T-helper 22 cell (primary cell): ENCODE data around the gene GADD45G.

ENCODE experiments used
- DNase-seq: peaks from one replicate; pipeline ENCODE4 v3.0.0-alpha.2; 2020; ENCODE audit warnings: low read depth

Gene GADD45G

DNA sequence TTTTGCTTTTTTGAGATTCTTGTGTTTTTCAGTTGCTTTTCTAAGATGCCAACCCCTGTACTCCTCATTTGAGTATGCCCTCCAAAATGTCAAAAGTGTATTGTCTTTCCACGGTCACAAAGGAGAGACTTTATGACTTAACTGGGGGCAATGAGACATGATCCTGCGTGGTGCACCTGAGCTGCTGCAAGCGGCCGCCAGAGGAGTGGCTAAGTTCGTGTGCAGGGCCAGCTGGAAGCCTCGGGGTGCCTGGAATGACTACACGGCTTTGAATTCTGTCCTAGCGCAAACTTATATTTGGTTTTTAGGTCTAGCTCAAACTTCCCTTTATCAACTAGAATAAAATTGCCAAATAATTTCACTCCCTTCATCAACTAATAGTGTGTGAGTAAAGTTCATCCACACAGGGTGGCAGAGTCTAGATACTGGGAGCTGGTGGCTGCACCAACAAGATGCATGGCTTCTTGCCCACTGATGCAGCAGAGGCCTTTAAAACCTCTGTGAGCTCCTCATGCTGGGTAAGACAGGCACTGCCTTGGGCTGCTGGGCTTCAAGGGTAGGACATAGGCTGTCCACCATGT, 4.7 kb downstream of the GADD45G start:
- no peak for DNase-seq

DNA sequence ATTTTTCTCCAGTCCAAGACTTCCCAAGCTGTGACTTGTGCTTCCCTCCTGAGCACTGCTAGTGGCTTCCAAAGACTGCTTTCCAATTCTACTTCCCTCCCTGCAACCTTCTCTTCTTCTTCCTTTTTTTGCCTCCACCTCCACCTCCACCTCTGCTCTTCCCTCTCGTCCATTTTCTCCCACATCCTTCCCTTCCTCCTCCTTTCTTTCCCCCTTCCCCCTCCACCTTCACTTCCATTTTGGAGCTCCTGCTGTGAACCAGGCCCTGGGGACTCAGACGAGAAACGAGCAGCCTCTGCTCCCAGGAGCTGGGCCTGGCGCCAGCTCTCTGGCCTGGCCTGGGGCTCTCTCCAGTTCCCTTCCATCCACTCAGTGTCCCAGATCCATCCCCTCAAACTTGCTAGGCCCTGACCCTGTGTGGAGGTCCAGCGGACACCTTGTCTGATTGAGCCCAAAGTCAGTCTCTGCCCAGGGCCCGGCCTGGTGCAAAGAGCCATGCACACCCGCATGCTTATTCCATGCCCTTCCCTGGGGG, 5.6 kb downstream of the GADD45G start:
- DNase-seq = no peak

DNA sequence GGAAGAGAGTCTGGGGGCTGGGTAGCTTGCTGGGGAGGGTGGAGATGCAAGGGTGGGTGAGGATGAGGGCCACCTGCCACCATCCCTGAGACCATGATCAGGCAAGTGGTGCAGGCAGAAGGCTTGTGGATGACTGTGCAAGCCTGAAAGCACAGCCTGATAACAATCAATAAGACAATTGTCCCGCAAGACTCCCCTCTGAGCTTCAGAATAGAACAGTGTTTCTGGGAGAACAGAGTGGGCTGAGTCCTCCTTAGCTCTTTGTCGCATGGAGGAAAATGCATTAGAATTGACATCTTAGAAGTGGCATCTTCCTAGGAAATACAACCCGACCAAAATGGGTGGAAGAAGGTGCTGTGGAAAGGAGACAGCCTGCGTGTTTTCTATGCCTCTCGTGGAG, 6.6 kb downstream of the GADD45G start:
- no peak for DNase-seq

DNA sequence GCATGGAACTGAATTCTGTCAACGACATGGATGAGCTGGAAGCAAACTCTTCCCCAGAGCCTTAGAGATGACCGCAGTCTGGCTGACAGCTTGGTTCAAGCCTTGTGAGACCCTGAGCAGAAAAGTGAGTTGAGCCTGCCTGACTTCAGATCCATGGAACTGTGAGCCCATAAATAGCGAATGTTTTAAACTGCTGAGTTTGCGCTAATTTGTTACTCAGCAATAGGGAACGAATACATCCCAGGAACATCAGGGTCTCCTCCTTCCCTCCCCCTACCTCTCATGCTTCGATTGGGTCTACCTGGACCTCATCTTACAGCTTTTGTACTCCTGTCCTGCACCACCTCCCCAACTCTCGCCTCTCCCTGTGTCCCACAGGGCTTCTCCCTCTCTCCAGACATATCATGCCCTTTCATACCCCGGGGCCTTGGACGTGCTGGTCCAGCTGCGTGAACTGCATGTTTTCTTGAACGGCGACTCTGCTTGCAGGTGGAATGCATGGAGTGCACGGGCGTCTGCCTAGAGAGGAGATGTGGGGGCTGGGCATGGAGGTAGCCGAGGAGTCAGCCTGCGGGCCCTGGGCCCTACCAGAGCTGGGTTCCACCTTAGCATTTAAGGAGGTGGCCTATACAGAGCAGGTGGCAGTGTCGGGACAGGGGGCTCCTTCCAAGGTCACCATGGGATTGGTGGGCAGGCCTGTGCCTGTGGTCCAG, 7.9 kb downstream of the GADD45G start:
- DNase-seq = no peak

DNA sequence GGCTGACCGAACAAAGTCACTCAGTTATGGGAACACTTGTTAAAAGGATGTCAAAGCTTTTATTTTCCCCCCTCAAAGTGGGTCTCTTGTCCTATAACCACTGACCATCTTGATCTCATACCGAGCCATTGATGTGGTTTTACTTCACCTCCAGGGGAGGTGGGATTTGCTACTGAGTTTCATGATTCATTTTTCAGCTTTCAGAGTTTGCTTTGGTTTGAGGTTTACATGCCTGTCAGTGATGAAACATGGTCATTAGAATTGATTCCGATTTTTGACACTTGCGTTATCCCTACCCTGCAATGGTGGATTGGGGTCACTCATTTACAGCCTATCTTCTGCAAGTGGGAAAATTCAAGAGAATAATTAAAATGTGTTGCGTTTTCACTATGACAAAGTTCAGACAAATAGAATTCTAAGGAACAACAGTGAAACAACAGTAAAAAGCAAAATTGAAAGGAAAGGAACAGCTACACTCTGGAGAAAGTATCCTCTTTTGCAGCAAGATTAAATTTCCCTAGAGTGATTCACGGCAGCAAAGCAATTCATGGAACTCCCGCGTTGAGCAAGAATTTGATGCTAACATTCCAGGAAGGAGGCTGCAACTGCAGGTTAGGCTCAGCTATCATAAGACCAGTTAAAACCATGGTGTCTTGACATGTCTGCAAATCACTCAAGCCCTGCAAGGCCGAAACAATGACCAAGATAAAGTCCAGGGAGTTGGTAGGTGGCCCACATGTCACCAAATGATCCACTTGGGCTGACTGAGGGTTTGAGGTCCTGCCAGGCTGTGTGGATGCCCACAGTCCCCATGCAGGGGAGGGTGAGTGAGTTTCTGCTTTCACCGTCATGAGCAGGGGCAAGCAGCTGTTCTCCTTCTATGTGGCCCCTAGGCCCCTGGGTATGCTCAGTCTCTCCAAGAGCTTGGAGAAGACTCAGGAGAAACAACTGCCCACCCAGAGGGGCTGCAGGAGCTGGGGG, 9.4 kb downstream of the GADD45G start:
- no peak for DNase-seq

DNA sequence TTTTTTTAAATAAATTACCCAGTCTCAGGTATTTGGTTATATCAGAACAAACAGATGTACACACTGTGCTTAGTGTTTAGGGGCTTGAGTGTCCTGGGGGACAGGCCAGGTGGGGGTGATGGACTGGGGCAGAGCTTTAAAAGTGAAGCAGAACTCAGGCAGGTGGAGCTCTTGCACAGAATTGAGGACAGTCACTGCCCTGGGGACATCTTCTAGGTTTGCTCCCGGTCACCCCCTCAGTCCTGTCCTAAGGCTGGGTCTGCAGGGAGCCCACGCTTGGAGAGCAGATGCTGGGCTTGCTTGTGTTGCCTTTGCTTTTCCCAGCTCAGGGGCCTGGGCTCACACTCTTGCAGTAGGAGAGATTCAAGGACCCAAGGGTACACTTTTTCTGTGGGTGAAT, 10.8 kb downstream of the GADD45G start:
- no peak for DNase-seq

DNA sequence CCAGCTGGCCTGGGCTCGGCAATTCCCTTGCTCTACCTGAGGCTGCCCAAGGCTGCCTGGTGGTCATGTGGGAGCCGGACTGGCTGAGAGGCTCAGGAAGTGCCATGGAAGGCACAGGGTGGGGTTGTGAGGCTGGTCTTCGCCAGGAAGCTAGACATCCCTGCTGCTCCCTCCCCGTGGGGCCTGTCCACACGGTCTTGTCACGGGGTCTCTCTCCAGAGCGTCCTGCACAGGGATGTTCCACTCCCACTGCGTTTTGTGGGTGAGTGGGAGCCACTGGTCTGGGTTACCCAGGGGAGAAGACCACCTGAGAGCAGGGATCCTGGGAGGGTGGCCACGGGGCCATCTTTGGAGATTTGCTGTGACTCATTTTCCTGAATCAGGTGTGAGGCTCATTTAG, 11.6 kb downstream of the GADD45G start:
- no peak for DNase-seq

DNA sequence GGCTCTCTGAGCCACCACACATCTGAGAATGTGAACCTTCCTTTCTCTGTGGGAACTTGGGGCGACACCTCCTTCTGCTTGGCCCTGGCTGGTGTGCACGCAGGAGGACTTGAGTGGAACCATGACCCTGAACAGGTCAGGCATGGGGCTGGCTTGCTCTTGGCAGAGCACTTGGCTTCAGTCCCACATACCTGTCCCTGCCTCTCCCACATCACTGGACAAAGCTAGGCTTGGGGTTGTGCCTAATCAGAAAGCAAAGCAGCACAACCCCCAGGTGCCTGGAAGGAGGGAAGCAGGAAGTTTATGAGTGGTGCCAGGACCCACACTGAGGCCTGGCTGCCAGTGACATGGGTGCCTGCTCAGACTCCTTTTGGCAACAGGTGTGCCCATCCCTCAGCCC, 13.2 kb downstream of the GADD45G start:
- no peak for DNase-seq

DNA sequence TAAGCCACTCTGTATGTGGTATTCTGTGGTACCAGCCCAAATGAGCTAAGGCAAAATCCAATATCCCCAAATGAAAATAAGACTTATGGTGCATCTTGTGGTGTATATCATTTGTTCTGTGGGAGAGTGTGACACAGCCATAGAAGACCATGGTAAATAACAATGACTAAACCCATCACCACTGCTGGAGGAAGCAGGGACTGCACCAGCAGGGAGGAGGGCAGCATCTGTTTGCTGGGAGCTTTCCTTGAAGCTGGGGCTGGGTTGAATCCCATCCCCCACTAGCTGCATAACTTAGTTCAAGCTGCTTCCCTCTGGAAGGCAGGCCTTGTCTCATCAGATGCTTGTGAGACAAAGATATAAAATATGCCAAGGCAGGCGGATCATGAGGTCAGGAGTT, 14.2 kb downstream of the GADD45G start:
- no peak for DNase-seq

DNA sequence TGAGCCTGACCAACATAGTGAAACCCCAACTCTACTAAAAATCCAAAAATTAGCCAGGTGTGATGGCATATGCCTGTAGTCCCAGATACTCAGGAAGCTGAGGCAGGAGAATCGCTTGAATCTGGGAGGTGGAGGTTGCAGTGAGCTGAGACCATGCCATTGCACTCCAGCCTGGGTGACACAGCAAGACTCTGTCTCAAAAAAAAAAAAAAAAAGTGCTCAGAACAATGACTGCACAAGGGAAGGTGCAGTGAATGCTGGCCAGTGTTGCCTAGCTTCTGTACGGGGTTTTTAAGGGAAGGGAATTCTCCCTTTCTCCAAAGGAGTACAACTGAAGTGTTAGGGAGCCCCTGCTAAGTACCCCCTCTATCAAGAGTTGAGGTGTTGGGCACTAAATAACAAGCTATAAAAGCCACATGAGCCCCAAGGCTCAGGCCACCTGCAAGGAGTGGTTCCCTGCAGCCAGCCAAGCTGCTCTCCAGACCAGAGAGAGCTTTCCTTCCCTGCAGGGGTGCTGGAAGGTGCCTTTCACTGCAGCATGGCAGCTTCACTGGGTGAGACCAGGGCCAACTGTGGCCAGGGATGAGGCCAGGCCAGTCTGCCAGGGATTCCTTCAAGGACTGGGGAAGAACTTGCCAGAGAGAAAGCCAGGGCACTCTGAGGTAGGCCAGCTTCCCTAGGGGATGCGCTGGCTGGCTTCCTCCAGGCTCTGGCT, 14.8 kb downstream of the GADD45G start:
- no peak for DNase-seq

DNA sequence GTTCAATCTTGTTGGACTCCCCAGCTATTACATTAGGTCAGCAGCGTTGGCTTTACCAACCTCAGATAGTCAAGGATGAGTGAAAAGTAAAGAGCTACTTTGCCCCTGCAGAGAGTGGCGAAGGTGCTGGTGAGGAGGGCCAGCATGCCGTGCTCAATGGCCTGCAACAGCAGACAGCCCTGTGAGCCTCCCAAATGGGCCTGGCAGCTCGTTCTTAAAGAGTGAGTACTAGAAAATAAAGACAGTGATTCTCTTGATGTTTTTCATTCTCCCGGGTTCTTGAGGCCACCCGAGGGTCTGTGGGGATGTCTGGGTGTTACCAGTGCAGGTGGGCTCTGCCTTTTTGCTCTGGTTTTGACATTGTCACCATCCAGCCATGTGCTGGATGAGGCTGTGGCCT, 16.2 kb downstream of the GADD45G start:
- DNase-seq = no peak

DNA sequence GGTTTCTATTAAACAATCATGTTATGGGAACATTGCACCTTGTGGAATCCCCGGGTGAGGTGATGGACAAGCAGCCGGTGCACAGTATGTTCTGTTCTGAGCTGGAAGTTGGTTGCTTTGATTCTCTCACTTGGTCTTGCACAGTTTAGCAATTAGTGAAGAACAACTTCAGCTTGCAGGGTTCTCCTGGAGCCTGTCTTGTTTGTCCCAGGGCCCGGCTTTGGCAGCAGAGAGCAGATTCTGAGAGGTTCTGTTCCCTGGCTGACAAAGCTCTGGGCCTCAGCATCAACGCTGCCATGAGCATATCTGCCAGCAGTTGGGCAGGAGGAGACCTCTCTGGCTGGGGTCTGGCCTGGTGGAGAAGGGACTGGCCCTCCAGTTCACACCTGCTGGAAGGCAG, 16.9 kb downstream of the GADD45G start:
- DNase-seq = no peak

DNA sequence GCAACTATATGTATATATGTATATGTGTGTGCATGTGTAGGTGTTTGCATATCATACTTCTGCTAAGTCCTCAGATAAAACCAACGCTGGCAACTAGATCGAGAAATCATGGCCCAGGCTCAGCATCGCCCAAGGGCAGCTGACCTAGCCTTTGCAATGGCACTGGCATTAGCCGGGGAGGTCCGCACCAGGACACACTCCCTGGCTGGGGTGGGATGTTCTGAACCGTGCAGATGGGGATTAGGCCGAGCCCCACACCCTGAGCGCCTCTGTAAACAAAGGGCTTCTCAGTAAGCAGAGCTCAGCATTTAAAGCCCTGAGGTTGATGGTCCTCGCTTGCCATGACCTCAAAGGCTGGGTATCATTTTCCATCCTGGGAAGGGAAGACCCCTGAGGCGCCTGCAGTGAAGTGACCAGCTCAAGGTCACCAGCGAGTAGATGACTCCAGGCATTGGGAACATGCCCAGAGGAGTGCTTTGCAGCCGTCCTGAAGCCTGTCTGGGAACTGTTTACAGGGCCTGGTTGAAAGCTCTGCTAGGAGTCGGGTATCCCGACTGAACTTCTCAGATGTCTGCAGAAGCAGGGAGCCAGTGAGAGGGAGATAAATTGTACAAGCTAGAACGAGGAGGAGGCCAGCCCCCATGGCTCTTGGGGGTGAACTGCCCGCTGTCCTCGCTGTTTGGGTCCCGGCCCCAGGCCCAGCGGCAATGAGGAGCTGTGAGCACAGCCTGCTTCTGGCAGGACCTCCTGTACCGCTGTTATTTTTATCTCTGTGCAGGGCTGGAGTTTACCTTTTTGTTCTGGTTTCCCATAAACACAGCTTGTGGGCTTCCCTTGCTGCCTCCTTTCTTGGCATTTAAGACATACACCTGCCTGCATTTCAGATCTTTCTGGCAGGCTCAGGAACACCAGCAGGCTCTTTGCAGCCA, 18.4 kb downstream of the GADD45G start:
- no peak for DNase-seq

DNA sequence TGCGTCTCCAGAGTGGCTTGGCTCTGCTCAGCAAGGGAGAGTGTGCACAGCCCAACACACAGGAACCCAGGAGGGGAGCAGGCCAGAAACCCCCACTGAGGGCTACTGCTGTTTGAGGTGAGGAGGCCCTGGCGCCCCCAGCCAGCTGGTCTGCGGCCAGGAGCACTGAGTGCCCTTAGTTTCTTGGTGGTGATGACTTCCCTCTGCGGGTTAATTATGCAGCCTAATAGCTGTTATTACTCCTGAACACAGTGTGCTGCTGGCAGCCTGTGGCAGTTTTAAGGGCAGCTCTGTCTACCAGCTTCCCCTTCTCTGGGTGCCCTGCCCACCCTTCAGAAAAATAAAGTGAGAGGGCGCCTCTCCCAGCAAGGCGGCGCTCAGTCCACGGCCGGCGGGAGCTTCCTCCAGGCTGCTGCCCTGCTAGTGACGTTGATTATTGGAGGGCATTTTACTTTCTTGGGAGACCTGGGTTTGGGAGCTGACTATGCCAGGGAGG, 19.2 kb downstream of the GADD45G start:
- no peak for DNase-seq

DNA sequence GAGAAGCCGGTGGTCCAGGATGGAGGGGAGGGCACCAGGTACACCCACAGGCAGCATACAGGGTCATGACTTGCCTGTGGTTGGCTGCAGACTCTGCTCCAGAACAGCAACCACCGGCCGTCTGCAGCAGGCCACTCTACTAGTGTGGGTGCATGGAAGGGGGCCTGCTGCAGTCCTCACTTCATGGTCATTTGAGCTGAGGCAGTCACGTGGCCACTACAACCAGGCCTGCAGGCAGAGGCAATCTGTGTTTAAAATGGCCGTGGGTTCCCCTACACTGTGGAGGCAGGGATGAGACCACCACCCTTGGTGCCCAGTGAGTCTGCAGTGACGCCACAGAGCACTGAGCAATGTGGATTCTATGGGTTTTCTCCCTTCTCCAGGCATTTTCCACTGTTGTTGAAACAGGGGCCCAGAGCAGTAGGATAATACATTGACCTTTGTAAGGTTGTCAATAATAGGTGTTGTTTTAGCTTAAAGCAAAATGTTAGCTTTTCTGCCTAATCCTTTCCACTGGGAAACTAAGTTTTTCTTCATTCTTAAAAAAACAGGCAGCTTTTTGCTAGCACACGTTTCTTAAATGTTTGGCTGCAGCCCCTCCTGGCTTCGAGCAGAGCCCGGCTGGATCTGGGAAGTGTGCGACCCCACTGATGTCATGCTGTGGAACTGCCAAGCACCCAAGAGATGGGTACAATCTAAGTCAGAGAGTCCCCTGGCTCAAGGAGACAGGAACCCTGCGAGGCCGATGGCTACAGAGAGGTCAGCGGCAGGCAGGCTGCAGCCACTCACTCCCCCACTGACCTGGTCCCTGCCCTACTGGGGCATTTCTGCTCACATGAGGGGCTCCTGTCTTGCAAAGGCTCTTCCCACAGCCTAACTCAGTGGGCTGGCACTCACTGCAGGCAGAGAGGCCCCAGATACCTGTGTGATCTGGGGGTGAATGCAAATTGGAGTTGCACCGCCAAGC, 21.2 kb downstream of the GADD45G start:
- no peak for DNase-seq

DNA sequence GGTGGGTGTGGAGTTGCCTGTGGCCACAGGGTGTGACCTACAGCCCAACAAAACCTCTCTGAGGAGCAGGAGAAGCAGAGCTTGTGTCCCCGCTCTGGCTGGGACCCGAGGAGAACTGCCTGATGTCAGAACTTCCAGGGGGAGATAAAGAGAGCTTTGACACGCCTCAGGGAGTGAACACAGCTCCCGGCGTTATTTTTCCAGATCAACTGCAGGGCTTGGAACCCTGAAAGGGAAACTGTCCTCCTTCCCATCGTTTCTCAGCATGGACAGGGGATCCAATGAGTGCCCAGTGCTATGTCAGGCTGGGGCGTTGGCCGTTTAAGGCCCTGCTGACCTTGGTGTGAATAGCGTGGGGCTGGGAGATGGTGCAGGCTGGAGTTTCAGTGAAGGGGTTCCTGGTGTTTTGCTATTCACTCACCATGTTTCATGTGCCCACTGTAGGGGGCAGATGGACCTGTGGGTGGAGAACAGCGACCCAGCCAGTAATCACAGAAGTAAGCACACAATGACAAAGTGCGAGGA, 22.0 kb downstream of the GADD45G start:
- no peak for DNase-seq

DNA sequence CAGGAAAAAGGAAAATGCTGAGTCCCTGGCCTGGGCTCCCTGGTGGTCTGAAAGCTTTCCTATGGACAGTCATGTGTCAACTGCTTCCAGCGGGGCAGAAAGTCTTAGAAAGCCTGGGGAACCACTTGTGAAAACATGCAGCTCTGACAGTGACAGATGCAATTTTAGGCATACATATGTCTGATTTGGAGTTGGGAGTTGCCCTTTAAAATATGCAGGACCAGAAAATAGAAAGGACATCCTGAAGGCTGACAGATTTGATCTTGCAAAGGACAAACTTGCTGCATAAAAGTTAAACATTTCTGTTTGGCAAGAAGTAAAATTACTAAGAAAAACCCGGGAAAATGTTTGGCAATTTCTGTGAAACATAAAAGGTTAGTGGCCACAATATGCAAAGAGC, 23.8 kb downstream of the GADD45G start:
- no peak for DNase-seq

DNA sequence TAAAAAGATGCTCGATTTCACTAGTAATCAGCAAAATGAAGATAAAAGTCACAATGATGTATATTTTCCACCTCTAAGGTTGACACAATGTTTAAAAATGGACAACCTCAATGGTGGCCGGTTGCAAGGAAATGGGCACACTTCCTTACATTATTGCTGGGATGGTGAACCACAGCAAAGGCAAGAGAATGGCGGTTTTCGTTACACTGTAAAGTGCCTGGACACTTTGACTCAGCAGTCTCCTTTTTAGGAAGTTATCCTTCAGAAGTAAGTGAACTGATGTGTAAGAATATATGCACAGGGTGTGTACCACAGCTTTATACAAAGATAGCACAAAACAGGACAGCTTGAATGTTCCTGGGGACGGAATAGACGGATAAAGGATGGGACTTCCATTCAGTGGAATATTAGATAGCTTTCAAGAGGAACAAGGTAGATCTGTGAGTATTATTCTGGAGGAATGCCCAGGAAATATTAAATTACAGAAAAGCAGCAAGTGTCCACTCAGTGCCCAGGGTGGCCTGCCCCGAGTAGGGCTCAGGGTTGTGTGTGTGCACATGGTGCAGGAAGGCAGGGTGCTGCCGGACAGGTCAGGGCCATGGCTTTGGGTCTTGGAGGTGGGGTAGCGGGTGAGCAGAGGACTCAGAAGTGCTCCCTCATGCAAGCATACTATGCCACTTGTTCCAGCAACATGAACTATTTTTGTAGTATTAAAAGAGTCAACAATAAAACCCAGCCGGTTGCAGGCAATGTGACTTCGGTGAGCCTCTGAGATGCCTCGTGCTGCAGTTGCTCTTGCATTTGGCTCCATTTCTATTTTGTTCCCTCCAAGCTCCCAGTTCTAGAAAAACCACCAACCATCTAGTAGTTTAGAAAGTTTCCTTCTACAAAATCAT, 24.5 kb downstream of the GADD45G start:
- DNase-seq = no peak
